HG03045 (cell line): ENCODE measurements around the gene PROX1.

Source experiments
- ATAC-seq: cut with Tn5 transposase; IDR thresholded peaks from one replicate; pipeline ENCODE4 v1.9.1; 2021; ENCODE audit warnings: mild to moderate bottlenecking, moderate library complexity; ENCODE audit not compliant: unreplicated experiment

Gene PROX1

DNA sequence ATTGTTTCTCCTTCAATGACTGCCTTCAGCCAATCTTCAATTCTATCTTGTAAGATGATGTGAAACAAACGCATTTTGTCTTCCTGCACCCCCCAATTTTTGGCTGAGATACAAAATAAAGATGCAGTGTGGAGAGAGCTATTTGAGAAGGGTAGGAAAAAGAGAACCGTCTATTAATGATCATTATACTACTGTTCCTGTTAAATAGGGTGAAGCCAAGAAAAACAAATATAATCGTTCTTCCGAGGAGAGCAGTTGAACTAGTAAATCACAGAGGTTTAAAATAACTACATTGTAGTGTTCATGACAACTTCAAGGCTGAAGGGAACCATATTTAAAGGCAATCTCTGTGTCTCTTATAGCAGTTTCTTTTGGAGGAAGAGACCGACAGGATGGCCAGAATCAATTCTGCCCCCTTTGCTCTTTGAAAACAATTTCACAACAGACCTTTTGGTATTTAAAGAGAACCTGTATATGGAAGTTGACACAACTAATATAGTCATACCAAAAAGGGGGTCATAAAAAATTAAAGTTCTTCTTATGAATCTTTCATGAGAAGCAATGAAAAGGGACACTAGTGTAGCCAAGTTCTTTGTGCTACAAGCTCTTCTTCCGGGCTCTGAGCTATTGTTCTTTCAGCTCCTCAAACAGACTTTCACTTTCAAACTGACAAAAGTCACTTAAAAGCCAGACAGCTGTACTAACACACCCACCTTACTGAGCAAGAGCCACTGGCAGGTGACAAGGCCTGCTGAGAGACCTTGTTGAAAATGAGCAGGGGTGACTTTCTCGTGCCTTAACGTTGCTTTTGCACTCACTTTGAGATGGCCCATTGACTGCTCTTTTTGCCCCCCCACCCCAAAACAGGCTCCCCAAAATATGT lies 30.9 kb downstream of the PROX1 start:
- ATAC-seq = no peak

DNA sequence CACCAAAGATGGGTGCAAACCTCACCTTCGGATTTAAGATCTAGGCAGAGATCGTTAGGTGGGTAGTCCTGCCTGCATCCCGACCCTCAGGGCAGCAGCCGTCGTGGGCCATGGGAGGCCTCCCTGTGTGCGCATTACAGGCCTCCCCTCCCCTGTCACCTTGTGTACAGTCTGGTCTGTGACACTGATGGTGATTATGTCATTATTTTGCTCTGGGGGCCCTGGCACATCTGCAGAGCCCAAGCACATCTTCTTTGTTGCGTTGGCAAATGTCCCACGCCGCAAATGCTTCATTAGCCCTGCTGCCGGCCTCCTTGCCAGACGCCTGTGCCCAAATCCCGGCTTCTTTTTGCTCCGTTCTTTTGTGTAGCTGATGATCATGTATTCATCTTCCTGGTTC lies 31.7 kb downstream of the PROX1 start:
- no peak for ATAC-seq

GRCh38 chr1:214021321-214021720 lies 33.5 kb downstream of the PROX1 start:
- no peak for ATAC-seq

DNA sequence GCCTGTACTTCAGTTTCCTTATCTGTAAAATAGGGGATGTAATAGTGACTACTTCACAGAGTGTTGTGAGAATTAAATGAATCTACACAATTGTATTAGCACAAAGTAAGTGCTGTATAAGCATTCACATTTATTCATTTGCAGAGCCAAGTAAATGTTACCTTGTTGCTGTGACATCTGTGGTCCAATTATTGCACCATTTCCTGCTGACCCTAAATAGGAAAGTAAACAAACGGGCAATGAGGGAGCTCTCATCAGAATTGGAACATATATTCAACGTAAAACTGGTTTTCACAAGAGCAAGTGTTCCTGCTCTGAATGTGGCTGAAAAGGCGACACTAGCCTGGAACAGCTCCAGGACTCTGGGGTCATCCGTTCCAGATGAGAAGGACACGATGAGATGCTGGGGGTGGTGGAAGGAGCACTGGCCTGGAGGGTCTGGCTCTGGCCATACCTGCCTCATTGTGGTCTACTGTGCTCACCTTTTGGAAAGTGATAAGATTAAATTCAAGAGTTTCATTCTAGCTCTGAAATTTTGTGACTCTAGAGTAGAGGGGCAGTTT lies 34.5 kb downstream of the PROX1 start:
- ATAC-seq = no peak

DNA sequence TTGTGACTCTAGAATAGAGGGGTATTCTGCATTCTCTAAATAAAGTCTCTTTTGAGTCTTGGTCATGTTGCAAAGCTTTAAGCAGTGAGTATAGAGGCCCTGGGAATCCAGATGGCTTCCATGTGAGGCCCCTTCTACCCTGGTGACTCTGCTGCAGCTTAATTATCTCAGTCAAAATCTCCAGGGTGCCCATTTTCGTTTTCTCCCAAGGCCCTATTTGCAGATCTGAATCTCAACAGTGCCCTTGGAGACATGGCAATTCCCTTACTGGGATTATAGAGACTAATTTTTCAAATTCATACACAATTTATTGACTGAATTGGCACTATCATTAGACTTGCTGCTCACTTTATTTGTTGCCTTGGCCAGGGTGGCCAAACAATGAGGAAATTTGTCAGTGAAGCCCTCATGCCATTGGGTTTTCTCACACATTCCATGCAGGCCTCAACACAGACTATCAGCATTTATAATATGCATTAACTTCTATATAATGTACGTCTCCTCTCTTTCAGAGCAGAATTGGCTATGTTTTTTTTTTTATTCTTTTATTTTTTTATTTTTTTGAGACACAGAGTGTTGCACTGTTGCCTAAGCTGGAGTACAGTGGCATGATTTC lies 35.1 kb downstream of the PROX1 start:
- ATAC-seq = no peak

DNA sequence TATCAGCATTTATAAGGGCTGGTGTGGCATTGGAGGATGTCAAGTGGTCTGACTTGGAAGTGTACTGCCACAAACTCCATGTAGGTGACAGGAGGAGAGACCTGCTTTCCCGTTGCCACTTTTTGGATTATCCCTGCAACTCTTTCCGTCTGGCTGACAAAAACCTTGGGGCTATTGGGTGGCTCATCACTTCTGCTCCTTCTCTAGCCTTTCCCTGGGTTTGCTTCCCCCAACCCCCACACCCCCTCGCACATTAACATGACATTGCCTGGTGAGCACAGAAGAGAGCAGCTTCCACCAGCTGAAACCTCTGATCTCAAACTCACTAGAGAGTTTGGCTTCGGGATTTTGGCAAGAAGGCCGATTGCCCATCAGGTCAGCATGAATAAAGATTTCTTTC lies 39.2 kb downstream of the PROX1 start:
- no peak for ATAC-seq

- no peak for ATAC-seq
Measured at GRCh38 chr1:214027498-214027897, 39.7 kb downstream of the PROX1 start.

DNA sequence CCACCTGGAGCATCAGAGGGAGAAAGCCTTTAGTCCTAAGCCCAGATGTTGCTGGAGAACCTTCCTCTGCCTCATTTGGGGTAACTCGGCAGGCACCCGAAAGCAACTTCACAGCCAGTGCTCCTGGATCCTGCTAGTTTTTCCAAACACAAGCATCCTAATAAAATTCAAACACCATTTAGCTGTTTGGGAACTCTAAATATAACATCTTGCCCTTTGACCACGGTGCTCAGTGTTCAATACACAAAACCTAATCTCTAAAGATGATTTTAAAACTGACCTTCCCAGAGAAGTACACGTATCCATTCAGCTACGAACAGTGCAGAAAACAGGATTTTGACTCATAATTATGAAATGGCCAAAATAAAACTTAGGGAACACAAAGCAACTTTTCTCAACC lies 40.3 kb downstream of the PROX1 start:
- no peak for ATAC-seq

DNA sequence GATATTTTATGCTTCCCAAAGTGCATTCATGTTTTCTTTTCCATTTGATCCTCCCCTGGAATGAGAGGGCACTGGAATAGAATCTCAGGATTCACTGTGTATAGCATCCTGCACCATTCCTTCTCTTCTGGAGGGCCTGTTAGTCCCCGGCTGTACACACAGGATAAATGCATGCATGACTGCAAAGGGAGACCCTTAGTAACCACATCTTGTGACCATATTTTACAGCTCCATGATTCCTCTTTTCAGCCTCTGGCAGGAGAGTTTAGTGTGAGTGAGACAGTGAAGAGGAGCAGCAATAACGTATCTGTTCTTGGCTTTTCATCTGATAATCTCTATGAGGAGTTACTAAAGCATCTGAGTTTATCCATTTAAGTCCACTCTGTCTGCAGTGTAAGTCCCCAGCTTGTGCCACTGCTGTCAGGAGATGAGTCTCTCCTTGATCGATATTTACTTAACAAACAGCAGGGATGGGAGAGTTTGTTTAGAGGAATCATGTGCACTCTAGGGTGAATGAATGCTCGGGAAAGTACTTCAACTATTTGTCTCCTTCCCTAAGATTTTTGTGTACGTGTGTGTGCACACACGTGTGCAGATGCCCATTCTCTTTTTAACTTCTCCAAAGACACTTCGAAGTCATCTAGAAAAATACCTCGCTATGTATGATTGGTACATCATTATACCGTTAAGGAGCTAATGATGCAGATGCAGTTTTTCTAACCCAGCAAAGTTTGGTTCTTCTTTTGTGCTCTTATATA lies 41.1 kb downstream of the PROX1 start:
- no peak for ATAC-seq

DNA sequence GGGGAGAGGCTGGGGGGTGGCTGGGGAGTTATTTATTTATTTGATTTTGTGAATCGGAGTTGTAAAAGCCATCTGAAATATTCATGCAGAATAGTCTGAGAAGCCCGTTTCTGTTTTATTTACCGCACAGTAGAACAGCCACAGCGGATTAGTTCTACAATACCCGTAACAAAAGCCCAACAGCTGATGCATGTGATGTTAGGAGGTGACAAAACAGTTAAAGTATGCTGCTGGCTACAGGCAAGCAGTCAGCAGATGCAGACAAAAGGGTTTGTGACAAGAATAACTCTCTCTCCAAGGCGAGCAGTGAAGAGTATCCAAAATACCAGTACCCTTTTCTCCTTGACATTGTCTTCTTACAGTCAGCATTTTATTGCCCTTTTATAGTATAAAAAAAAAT lies 42.0 kb downstream of the PROX1 start:
- ATAC-seq = no peak

DNA sequence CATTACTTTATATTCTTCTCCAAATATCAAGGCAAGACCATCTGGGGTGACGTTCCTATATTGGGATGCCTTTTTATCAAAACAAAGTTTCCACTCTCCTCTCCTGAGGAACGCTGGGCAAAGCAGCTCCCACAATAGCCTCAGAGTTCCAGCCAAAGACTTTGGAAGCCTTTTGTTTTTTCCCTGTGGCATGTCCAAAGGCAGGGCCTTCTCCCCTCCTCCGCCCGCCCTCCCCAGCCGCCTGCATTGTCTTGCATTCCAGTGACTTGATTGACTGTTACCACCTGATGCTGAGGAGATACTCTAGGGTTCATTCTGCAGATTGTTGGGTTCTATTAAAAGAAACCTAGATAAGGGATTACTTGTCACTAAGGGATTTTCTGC lies 43.5 kb downstream of the PROX1 start:
- no peak for ATAC-seq

GRCh38 chr1:214037468-214037867 lies 49.7 kb downstream of the PROX1 start:
- no peak for ATAC-seq

DNA sequence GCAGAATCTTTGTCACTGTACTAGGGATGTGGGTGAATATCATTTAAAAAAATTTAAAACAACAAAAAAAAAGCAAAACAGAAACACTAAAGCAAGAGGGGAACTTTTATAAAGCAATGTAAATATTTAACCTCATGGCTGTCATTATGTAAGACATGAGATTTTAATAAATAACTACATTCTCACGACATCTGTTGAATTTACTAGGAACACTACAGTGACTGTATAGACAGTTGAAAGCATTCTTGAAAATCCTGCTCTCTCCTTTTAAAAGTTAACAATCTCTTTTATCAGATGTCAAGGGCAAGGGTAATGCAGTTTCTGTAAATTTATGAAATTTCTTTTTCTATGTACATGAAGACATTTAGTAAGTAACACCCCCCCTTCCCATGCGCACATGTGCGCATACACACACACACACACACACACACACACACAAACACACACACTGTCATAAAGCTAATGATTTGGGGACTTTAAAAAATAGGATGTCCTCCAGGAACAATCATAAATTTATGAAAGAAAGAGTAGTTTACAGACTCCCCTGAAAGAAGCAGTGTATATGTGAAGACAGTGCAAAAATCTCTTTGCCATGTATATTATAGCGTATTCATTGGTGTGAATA lies 51.7 kb downstream of the PROX1 start:
- ATAC-seq = no peak

DNA sequence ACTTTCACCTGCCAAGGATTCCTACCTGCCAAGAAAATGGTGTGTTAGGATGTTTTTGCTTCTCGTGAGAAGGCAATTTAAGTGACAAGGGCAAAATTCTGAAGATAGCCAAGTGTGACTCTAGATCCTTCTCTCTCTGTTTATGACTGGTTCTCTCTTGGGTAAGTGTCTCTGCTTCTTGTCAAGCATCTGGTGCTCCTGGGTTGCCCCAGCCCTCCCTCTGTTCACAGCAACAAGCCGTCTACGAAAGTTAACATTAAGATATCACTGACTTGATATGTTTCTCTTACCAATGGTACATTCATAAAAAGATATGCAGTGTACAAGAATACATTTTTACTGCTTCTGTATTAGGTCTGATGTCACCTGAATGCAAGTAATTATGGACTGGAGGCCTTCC lies 55.4 kb downstream of the PROX1 start:
- ATAC-seq = no peak

- no peak for ATAC-seq
Measured at GRCh38 chr1:214044438-214045214, 56.9 kb downstream of the PROX1 start.

GRCh38 chr1:214050513-214051401 lies 63.0 kb downstream of the PROX1 start:
- no peak for ATAC-seq

DNA sequence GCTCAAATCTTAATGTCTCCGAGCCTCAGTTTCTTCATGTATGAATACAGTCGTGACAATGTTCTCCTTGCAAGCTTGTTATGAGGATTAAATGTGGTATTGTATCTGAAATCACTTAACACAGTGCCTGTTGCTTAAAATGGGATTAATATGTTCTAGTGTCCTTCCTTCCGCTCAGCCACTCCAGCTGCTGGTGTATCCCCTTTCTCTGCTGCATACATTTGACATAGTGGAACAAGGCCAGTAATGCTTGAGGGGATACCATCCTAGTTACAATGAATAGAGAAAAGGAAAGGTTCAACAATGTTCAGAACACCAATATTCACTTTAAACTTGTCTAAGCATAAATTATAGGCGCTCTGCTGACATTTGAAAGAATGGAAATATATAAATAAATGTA lies 64.0 kb downstream of the PROX1 start:
- no peak for ATAC-seq

- ATAC-seq = no peak
Measured at GRCh38 chr1:214058076-214058475, 70.3 kb downstream of the PROX1 start.

DNA sequence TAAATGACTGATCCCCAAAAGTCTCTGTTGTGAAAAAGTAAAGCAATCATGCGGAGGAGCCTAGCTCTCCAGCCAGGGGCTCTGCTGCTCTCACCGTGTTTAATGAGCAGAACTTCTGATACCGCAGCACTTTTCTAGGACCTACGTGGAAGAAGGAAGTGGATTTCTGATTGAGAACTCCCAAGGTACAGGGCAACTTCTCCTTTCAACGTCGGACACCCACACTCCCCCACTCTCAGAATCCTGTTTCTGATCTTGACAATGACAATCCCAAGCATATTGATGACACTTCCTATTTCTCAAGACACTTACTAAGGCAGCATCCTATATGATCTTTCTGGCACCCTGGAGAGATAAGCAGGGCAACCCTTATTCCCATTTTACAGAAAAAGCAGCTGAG lies 78.4 kb downstream of the PROX1 start:
- no peak for ATAC-seq
